Thymus (tissue), 11 donors: ENCODE results near the gene ADGRD2. TPM values are rescaled to one million over a fixed set of nuclear protein-coding genes. Genes with fewer than 3 reads are reported as not detected.

Experiments used
- DNase-seq, 9 donors: peaks; one replicate each; pipeline ENCODE4 v3.0.0-alpha.2; 2013; ENCODE audit warnings: low spot score in 9 of 9, low read depth in 6 of 9, missing footprints in 1 of 9
- H3K27ac ChIP-seq, 2 donors: one replicate each; pipeline ENCODE4 v1.5.1; 2013; ENCODE audit warnings: control low read depth in 1 of 2, low read depth in 1 of 2, low read length in 1 of 2, mild to moderate bottlenecking in 1 of 2, moderate library complexity in 1 of 2
- H3K27me3 ChIP-seq, 2 donors: one replicate each; pipeline ENCODE4 v1.5.1; 2013; ENCODE audit warnings: low read length in 1 of 2; ENCODE audit not compliant: control insufficient read depth in 2 of 2, insufficient read depth in 1 of 2
- H3K36me3 ChIP-seq, 2 donors: one replicate each; pipeline ENCODE4 v1.5.1; 2013; ENCODE audit warnings: low read length in 1 of 2, mild to moderate bottlenecking in 1 of 2, moderate library complexity in 1 of 2; ENCODE audit not compliant: control insufficient read depth in 2 of 2, insufficient read depth in 2 of 2
- H3K4me1 ChIP-seq, 2 donors: one replicate each; pipeline ENCODE4 v1.5.1; 2013; ENCODE audit warnings: low read length in 2 of 2; ENCODE audit not compliant: control insufficient read depth in 2 of 2, insufficient read depth in 2 of 2
- H3K4me3 ChIP-seq, 2 donors: one replicate each; pipeline ENCODE4 v1.5.1; 2013; ENCODE audit warnings: low read length in 2 of 2, control low read depth in 1 of 2, mild to moderate bottlenecking in 1 of 2
- H3K9me3 ChIP-seq, 2 donors: one replicate each; pipeline ENCODE4 v1.5.1; 2013; ENCODE audit warnings: low read length in 1 of 2, mild to moderate bottlenecking in 1 of 2; ENCODE audit not compliant: control insufficient read depth in 2 of 2, insufficient read depth in 1 of 2
- WGBS: extraction: QIAGEN DNeasy Blood & Tissue Kit; methylation state at CpG from one replicate; pipeline ENCODE4 v1.1.7; 2013; 5-methylcytosine and 5-hydroxymethylcytosine counted together
- polyA plus RNA-seq: library from polyadenylated mRNA; stranded (reverse); fragments of 200-250 nt; gene quantifications from one replicate; pipeline ENCODE4 v1.2.3, GENCODE V29; 2013
- total RNA-seq: library from RNA; stranded (reverse); fragments of 120-200 nt; gene quantifications from one replicate; pipeline ENCODE4 v1.2.4, GENCODE V29; 2013
- donor health status: healthy.

Gene ADGRD2
- total and polyA plus RNA-seq, 2 donors, result 0.09 to 0.50 TPM

GRCh38 chr9:124499216-124499615, 49.0 kb downstream of the ADGRD2 start:
- Histone ChIP-seq H3K36me3 (no peaks in the 10 kb centered on the region), H3K4me3 (no peak overlapping the region), H3K4me1 (peaks cover 17 to 42% of the 10 kb centered on the region in 2 donors), H3K27ac (no peak overlapping the region), H3K9me3 (peaks cover 0 to 1% of the 10 kb centered on the region in 2 donors), H3K27me3 (peaks cover 27 to 45% of the 10 kb centered on the region in 2 donors)
- WGBS, result 94% methylated on average over 3 of the region's 3 CpGs
- no peak for DNase-seq

- H3K4me3 ChIP-seq, result no peak overlapping the region
- peaks cover 37 to 52% of the 10 kb centered on the region in 2 donors for H3K27me3 ChIP-seq
- WGBS, result 94% methylated on average over 40 of the region's 40 CpGs
- no peak overlapping the region for H3K27ac ChIP-seq
- no peaks in the 10 kb centered on the region for H3K36me3 ChIP-seq
- H3K9me3 ChIP-seq, result peaks cover 1 to 3% of the 10 kb centered on the region in 2 donors
- DNase-seq, result no peak
- peaks cover 18 to 34% of the 10 kb centered on the region in 2 donors for H3K4me1 ChIP-seq
Measured at GRCh38 chr9:124500028-124500795, 50.0 kb downstream of the ADGRD2 start.

- H3K4me3 ChIP-seq, result no peak overlapping the region
- peaks cover 1 to 4% of the 10 kb centered on the region in 2 donors for H3K9me3 ChIP-seq
- H3K27ac ChIP-seq, result no peak overlapping the region
- peaks cover 12 to 26% of the 10 kb centered on the region in 2 donors for H3K4me1 ChIP-seq
- no peak for DNase-seq
- peaks cover 45 to 60% of the 10 kb centered on the region in 2 donors for H3K27me3 ChIP-seq
- WGBS, result 90% methylated on average over 12 of the region's 12 CpGs
- no peaks in the 10 kb centered on the region for H3K36me3 ChIP-seq
Measured at GRCh38 chr9:124500796-124501611, 50.8 kb downstream of the ADGRD2 start.

GRCh38 chr9:124501771-124502320, 51.6 kb downstream of the ADGRD2 start:
- 94% methylated on average over 11 of the region's 11 CpGs for WGBS
- Histone ChIP-seq H3K4me1 (peaks cover 3 to 18% of the 10 kb centered on the region in 2 donors), H3K27me3 (peaks cover 51 to 69% of the 10 kb centered on the region in 2 donors), H3K9me3 (peaks cover 1 to 4% of the 10 kb centered on the region in 2 donors), H3K27ac (no peak overlapping the region), H3K36me3 (no peaks in the 10 kb centered on the region), H3K4me3 (no peak overlapping the region)
- DNase-seq, result no peak

- peaks cover 1 to 4% of the 10 kb centered on the region in 2 donors for H3K9me3 ChIP-seq
- DNase-seq, result peak in 1 of 9 donors; percentile 24
- no peaks in the 10 kb centered on the region for H3K36me3 ChIP-seq
- WGBS, result 22% methylated on average over 96 of the region's 96 CpGs
- peaks cover 51 to 79% of the 10 kb centered on the region in 2 donors for H3K27me3 ChIP-seq
- H3K4me3 ChIP-seq, result no peak overlapping the region
- H3K27ac ChIP-seq, result no peak overlapping the region
- H3K4me1 ChIP-seq, result peaks cover 3 to 13% of the 10 kb centered on the region in 2 donors
Measured at GRCh38 chr9:124502711-124503702, 52.8 kb downstream of the ADGRD2 start.

GRCh38 chr9:124503713-124504529, 53.7 kb downstream of the ADGRD2 start:
- Histone ChIP-seq H3K4me3 (peak overlapping the region in 1 of 2 donors; percentile 36), H3K4me1 (peaks cover 3 to 13% of the 10 kb centered on the region in 2 donors), H3K27ac (no peak overlapping the region), H3K36me3 (no peaks in the 10 kb centered on the region), H3K27me3 (peaks cover 51 to 79% of the 10 kb centered on the region in 2 donors), H3K9me3 (peaks cover 1 to 4% of the 10 kb centered on the region in 2 donors)
- DNase-seq, result peak in 2 of 9 donors; percentile 18 to 28
- 4% methylated on average over 76 of the region's 76 CpGs for WGBS

GRCh38 chr9:124504530-124505005, 54.3 kb downstream of the ADGRD2 start:
- no peak overlapping the region for H3K27ac ChIP-seq
- H3K27me3 ChIP-seq, result peaks cover 51 to 79% of the 10 kb centered on the region in 2 donors
- H3K4me3 ChIP-seq, result peak overlapping the region in 1 of 2 donors; percentile 36
- H3K4me1 ChIP-seq, result peaks cover 3 to 13% of the 10 kb centered on the region in 2 donors
- DNase-seq, result no peak
- H3K36me3 ChIP-seq, result no peaks in the 10 kb centered on the region
- WGBS, result under 1% methylated on average over 78 of the region's 81 CpGs
- peaks cover 1 to 4% of the 10 kb centered on the region in 2 donors for H3K9me3 ChIP-seq
